Measurements from ENCODE around the gene YIPF4.

YIPF4 gene

DNA sequence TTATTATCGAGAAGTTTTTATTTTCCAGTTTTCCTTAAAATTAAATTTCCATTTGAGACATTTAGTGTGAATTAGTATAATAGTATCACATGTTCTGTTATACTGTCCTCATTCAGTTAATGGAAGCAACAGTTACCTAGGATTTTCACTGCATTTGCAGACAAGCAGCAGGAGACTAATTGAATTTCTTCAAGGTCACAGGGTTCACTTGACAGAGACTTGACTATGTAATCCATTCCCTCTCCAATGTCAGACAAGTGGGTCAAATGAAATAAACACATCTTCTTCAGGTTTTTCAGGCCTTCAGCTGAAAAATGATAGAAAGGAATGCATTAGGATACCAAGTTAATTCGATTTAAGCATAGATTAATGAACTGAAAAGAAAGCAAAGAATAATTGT, 39.7 kb upstream of the YIPF4 start:
- in situ Hi-C loops (cut with MboI; ENCODE audit: low pct_unique_long_range_greater_than_20kb, low sequenced_read_pairs, unreplicated experiment), result no loop called here
- DNase-seq (ENCODE audit: low spot score), result no peak
- TF ChIP-seq, protein P1, sequence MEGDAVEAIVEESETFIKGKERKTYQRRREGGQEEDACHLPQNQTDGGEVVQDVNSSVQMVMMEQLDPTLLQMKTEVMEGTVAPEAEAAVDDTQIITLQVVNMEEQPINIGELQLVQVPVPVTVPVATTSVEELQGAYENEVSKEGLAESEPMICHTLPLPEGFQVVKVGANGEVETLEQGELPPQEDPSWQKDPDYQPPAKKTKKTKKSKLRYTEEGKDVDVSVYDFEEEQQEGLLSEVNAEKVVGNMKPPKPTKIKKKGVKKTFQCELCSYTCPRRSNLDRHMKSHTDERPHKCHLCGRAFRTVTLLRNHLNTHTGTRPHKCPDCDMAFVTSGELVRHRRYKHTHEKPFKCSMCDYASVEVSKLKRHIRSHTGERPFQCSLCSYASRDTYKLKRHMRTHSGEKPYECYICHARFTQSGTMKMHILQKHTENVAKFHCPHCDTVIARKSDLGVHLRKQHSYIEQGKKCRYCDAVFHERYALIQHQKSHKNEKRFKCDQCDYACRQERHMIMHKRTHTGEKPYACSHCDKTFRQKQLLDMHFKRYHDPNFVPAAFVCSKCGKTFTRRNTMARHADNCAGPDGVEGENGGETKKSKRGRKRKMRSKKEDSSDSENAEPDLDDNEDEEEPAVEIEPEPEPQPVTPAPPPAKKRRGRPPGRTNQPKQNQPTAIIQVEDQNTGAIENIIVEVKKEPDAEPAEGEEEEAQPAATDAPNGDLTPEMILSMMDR (IDR thresholded peaks at IDR 0.05; ENCODE audit: extremely low read depth, insufficient read depth, missing control alignments), result no peak

DNA sequence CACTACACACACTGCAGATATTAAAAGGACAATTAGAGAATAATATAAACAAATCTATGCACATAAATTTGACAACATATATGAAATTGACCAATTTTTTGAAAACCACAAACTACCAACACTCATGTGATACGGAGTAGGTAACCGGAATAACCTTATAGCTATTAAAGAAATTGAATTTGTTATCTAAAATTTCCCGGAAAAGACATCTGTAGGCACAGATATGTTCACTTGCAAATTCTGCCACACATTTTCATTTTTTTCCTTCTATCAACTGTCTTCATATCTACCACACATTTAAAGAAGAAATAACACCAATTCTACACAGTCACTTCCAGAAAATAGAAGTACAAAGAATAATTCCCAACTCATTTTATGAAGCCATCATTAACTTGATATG, 35.4 kb upstream of the YIPF4 start:
- in situ Hi-C loops (cut with MboI; ENCODE audit: low pct_unique_long_range_greater_than_20kb, low sequenced_read_pairs, unreplicated experiment), result no loop called here
- TF ChIP-seq, protein P1 (IDR thresholded peaks at IDR 0.05; ENCODE audit: extremely low read depth, insufficient read depth, missing control alignments), result no peak
- DNase-seq (ENCODE audit: low spot score), result no peak

DNA sequence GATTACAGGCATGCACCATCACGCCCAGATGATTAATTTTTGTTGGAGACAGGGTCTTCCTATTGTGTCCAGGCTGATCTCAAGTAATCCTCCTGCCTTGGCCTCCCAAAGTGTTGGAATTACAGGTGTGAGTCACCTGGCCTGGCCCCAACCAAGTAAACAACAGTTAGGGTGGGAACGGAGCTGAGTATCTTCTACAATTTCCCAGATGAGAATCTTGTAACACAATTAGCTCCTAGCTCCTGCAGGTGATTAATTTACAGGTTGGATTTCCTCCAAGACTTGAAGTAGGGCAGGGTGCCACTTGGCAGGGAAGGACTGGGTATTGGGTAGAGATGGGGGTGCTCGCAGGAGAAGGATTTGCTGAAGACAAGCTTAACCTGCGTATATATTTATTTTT, 30.8 kb upstream of the YIPF4 start:
- no peak for DNase-seq (ENCODE audit: low spot score)
- in situ Hi-C loops (cut with MboI; ENCODE audit: low pct_unique_long_range_greater_than_20kb, low sequenced_read_pairs, unreplicated experiment), result no loop called here
- TF ChIP-seq, protein P1 (IDR thresholded peaks at IDR 0.05; ENCODE audit: extremely low read depth, insufficient read depth, missing control alignments), result no peak

DNA sequence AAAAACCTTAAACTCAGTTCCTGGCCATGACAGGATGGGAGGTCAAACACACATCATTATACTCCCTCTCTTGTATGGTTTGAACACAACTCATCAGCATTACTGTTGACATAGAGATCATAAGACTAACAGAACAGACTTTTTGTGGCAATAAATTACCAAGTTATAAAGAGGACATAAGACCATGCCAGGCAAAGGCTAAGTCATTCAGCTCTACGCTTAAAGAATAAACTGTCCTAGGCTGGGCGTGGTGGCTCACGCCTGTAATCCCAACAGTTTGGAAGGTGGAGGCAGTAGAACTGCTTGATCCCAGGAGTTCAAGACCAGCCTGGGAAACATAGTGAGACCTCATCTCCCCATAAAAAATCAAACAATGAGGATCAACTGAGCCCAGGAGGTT, 29.4 kb upstream of the YIPF4 start:
- in situ Hi-C loops (cut with MboI; ENCODE audit: low pct_unique_long_range_greater_than_20kb, low sequenced_read_pairs, unreplicated experiment), result no loop called here
- DNase-seq (ENCODE audit: low spot score), result no peak
- TF ChIP-seq, protein P1 (IDR thresholded peaks at IDR 0.05; ENCODE audit: extremely low read depth, insufficient read depth, missing control alignments), result no peak

DNA sequence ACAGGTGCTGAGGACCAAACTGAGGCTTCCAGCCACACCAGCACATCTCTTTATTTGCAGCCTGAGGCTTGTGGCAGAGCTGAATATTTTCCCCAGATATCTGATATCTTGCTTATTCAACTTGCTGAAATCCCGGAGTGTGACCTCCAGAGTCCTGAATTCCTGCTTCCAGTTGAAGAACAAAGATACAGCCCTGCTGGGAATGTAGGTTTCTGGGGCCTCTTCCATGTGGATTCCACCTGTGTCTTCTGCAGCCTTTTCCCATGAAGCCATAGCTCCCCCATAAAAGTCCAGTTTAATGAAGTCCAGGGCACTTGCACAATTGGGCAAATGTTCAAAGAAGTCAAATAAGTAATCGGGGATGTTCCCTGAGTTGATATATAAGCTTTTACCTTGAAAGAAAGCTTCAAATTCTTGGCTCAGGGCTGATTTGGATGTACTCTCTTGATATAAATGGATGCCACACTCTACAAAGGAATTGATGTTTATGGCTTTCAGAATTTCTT, 27.9 kb upstream of the YIPF4 start:
- in situ Hi-C loops (cut with MboI; ENCODE audit: low pct_unique_long_range_greater_than_20kb, low sequenced_read_pairs, unreplicated experiment), result no loop called here
- no peak for DNase-seq (ENCODE audit: low spot score)
- TF ChIP-seq, protein P1 (IDR thresholded peaks at IDR 0.05; ENCODE audit: extremely low read depth, insufficient read depth, missing control alignments), result no peak

DNA sequence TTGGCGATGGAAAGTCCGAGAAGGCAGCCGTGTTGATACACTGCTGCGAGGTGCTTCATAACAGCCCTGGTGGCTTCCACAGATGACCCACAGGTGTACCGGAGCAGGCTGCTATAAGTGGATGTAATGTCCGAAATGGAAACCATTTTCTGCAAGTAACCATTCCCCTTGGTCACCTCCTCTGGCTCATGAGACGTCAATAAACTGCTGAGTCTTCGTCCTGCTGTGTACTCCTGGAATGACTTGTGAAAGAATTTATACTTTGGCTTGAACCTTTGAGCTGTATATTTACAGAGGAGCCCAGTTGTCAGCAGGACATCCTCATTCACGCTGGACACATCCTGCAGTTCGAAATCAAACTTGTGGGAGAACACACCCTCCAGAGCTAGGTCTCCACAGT, 27.4 kb upstream of the YIPF4 start:
- no peak for DNase-seq (ENCODE audit: low spot score)
- TF ChIP-seq, protein P1 (IDR thresholded peaks at IDR 0.05; ENCODE audit: extremely low read depth, insufficient read depth, missing control alignments), result no peak
- in situ Hi-C loops (cut with MboI; ENCODE audit: low pct_unique_long_range_greater_than_20kb, low sequenced_read_pairs, unreplicated experiment), result no loop called here

DNA sequence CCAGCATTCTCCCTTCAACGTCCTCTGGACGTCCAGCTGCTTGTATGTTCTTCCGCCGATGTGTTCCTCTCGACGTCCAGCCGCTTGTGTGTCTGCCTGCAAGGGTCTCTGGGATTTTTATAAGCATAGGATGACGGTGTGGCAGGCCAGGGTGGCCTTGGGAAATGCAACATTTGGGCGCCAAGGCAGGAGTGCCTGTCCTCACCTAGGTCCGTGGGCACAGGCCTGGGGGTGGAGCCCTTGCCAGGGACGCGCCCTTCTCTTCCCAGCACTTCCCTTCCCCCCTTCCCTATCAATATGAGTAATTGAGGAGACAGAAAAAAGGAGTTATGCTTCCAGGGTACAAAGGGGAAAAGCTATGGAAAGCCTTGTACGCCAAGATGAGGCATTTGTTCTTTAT, 19.5 kb upstream of the YIPF4 start:
- DNase-seq (ENCODE audit: low spot score), result no peak
- TF ChIP-seq, protein P1 (IDR thresholded peaks at IDR 0.05; ENCODE audit: extremely low read depth, insufficient read depth, missing control alignments), result no peak
- in situ Hi-C loops (cut with MboI; ENCODE audit: low pct_unique_long_range_greater_than_20kb, low sequenced_read_pairs, unreplicated experiment), result no loop called here
